HS-5 (cell line): ENCODE data around the gene LSP1.
"Not testable (repeated sequence)": the region's sequence is repeated elsewhere in the genome, so short reads cannot be mapped to it uniquely, and the experiment has no call there.

Source experiments
- DNase-seq: peaks from one replicate; pipeline ENCODE4 v3.0.0-alpha.2; 2012; ENCODE audit warnings: low read depth

Gene LSP1, protein sequence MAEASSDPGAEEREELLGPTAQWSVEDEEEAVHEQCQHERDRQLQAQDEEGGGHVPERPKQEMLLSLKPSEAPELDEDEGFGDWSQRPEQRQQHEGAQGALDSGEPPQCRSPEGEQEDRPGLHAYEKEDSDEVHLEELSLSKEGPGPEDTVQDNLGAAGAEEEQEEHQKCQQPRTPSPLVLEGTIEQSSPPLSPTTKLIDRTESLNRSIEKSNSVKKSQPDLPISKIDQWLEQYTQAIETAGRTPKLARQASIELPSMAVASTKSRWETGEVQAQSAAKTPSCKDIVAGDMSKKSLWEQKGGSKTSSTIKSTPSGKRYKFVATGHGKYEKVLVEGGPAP

GRCh38 chr11:1852877-1853276, at the start of gene LSP1:
Gene LSP1, plus strand, starts transcription at chr11:1853084. Its CDS starts 61 bp downstream, at chr11:1853145.
- DNase-seq = no peak

DNA sequence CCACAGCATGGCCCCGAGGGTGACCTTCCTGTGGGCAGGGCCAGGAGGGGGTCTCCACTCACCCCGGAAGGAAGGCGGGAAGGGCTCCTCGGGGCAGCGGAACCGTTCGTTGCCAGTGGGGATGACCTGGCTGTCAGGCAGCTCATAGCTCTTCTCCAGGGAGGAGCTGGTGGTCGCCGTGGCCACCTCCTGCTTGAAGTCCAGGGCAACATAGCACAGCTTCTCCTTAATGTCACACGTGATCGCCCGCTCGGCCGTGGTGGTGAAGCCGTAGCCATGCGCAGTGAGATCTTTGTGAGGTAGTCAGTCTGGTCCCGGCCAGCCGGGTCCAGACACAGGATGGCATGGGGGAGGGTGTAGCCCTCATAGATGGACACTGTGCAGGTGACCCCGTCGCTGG, 49.6 kb upstream of the LSP1 start:
- DNase-seq = no peak

GRCh38 chr11:1803835-1804519, 48.9 kb upstream of the LSP1 start:
- DNase-seq = not testable (repeated sequence)

GRCh38 chr11:1805525-1805924, 47.4 kb upstream of the LSP1 start:
- no peak for DNase-seq

DNA sequence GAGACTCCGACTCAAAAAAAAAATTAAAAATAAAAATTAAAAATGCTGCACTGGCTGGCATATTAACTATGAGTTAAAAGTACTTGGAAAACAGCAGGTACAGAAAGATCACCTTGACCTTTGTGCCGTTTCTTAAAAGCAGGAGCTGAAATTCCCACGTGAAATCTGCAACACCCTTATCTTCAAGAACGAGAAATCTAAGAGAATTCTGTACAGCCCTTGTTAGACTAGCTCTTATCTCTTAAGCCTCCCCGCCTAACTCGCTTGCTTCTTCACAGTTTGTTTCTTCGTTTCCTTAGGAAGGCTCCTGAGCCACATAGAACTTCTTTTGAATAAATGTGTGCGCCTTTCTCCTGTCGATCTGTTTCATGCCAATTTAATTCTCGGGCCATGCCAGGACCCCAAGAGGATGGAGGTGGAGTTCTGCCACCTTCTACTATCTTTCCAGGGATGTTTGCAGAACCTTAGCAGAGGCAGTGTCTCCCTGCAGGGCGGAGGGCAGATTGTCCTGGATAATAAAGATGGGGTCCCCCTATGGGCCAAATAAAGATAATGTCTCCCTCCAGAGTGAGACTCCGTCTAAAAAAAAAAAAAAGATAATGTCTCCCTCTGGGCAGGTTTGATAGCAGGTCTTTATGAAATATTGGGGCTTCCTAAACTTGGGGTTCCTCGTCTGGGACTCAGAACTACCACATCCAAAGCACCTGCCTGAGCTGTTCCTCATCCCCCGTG, 45.5 kb upstream of the LSP1 start:
- DNase-seq = no peak

- no peak for DNase-seq
Measured at GRCh38 chr11:1810761-1811160, 42.1 kb upstream of the LSP1 start.

DNA sequence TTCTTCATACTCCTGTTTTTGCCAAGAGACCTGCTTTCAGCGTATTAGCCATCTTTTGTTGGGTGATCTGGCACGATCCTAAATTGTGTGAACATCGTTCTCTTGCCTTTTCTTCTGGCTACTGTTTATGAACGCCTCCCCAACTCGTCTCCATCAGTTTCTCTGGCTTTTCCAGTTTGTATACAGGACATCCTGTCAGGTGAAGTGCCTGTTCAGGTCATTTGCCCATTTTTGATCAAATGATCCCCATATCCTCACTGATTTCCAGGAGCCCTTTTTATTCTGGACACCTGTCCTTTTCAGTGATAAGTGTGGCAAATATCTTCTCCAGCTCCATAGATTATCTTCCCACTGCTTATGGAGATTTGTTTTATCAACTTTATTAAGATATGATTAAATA, 40.6 kb upstream of the LSP1 start:
- DNase-seq = no peak

- no peak for DNase-seq
Measured at GRCh38 chr11:1812801-1813200, 40.1 kb upstream of the LSP1 start.

DNA sequence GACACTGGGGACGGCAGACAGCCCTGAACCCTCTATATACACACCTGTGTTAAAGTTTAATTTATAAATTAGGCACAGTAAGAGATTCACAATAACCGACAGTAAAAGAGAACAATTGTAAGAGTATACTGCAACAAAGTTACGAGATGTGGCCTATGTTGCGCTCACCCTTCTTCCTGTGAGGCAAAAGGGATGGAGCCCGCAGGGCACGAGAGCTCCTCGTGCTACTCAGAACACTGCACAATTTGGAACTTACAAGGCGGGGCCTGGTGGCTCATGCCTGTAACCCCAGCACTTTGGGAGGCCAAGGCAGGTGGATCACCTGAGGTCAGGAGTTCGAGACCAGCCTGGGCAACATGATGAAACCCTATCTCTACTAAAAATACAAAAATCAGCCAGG, 39.5 kb upstream of the LSP1 start:
- DNase-seq = not testable (repeated sequence)

DNA sequence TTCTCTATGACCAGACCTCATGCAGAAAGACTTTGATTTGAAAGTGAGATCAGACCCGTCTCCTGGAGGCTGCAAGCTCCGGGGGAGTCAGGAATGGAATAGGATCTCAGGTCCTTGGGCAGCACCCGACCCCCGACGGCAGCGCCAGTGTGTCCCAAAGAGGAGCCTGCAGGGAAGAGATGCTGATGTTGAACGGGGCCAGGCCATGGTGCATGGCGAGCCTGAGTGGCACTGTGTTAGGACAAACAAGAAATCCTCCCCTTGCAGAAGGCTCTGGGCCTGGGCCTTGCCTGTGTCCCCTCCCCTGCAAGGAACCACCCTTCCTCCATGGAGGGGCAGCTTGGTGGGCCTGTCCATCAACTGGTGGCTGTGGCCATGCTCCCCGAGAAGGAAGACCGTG, 38.2 kb upstream of the LSP1 start:
- no peak for DNase-seq

DNA sequence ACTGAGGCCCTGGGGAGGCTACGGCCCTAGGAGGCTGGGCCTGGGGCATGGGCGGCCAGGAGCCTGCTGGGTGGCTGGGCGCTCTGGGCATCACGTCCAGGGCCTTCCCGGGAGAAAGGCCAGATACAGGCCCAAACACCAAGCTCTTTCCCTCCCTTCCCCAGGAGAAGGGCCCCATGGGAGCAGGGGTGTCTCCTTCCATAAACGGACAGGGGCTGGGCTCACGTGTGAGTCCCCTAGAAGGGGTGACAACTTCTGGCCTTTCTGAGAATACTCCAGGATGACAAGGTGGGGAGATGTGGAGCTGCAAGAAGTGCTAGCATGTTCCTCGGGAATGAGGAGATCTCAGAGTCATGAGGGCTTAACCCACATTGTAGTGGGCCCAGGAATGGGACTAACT, 37.6 kb upstream of the LSP1 start:
- DNase-seq = no peak

DNA sequence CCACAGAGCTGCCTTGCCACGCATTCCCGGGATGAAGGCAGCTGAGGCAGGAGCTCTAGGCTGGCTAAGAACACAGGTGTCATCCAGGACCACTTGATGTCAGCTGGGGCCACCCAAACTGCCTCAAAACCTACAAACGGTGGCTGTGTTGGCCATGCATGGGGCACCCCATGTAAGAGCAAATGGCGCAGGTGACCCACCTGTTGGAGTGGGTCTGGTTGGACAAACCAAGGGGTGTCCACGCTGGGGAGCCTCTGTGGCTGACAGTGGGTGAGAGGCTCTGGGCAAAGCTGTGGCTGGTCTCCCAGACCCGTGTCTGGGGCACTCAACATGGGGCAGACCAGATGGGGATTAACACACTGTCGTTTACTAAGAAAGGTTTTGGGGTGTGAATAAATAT, 37.1 kb upstream of the LSP1 start:
- no peak for DNase-seq

DNA sequence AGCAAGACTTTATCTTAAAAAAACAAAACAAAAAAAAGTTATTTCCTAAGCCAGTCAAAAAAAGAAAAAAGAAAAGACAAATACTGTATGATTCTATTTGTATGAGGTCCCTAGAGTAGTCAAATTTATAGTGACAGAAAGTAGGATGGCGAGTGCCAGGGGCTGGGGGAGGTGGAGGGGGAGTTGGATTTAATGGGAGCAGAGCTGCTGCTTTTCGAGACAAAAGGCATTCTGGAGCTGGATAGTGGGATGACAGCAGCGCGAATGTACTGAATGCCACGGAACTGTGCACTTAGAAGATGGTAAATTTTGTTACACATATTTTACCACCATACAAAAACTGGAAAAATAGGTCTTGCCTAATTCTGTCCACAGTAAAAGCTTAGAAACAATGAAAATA, 35.9 kb upstream of the LSP1 start:
- DNase-seq = no peak

GRCh38 chr11:1817511-1817910, 35.4 kb upstream of the LSP1 start:
- no peak for DNase-seq

GRCh38 chr11:1819074-1819473, 33.8 kb upstream of the LSP1 start:
- DNase-seq = no peak

GRCh38 chr11:1820463-1821325, 32.2 kb upstream of the LSP1 start:
- DNase-seq = no peak

- no peak for DNase-seq
Measured at GRCh38 chr11:1821562-1821961, 31.3 kb upstream of the LSP1 start.

GRCh38 chr11:1822648-1823375, 30.1 kb upstream of the LSP1 start:
- no peak for DNase-seq

GRCh38 chr11:1823376-1824220, 29.3 kb upstream of the LSP1 start:
- DNase-seq = no peak

- no peak for DNase-seq
Measured at GRCh38 chr11:1824221-1825038, 28.5 kb upstream of the LSP1 start.
